SK-N-MC (cell line): ENCODE measurements around the gene BTBD16.

Experiments used
- EZH2 ChIP-seq: fragments of 200-600 bp; sonication (generic); IDR thresholded peaks from one replicate; pipeline ENCODE4 v1.6.1; 2017; ENCODE audit warnings: antibody characterized with exemption
- POLR2AphosphoS5 ChIP-seq: IDR thresholded peaks from 2 replicates; pipeline ENCODE4 v1.6.1; 2012; ENCODE audit warnings: mild to moderate bottlenecking, low read depth, low read length, borderline replicate concordance

DNA sequence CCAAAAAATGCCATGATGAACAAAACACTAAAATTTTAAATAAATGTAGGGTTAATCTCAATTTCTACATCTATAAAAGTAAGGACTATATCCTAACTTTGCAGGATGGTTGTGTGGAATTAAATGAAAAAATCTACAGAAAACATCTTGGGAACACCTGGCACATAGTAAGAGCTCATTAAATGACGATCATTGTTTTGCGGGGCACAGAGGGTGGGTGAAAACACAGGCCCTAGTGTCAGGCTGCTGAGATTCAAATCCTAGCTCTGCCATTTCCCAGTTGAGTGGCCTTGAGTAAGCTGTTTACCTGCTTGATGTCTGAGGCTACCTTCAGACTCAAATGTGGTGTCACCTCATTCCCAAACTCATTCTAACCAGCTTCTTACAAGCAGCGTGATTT lies 35.6 kb downstream of the BTBD16 start:
- TF ChIP-seq POLR2AphosphoS5 (no peak), EZH2 (no peak)
